PC-3 (cell line): ENCODE measurements around the gene TMEM40.

Source experiments
- EZH2 ChIP-seq: fragments of 300-600 bp; sonication (generic); IDR thresholded peaks from one replicate; pipeline ENCODE4 v1.6.1; 2017; ENCODE audit warnings: antibody characterized with exemption, mild to moderate bottlenecking, low read length; ENCODE audit not compliant: unreplicated experiment
- EZH2phosphoT487 ChIP-seq: fragments of 300-600 bp; sonication (generic); IDR thresholded peaks from 2 replicates; pipeline ENCODE4 v1.6.1; 2018; ENCODE audit warnings: mild to moderate bottlenecking, antibody characterized with exemption, low read length, borderline replicate concordance
- TF ChIP-seq, protein P1 (sequence below): fragments of 300-600 bp; sonication (generic); conservative IDR thresholded peaks from 2 replicates; pipeline ENCODE4 v1.5.1; 2017; ENCODE audit warnings: antibody characterized with exemption, low read depth, mild to moderate bottlenecking, low read length

DNA sequence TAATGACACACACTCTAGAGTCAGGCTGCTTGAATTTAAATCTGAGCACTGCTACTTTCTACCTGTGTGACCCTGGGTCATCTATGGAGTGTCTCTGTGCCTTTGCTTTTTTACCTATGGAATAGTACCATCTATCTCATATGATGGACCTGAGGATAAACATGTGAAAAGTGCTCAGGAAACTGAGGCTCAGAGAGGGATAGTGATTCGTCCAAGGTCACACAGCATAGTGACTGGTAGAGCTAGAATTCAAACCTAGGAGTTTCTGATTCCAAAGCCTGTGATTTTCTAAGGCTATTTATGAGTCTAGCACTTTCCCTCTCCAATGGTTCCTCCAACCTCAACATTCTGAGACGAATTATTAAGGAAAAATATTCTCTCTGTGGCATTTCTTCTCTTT, 63.1 kb downstream of the TMEM40 start:
- TF ChIP-seq, protein P1, sequence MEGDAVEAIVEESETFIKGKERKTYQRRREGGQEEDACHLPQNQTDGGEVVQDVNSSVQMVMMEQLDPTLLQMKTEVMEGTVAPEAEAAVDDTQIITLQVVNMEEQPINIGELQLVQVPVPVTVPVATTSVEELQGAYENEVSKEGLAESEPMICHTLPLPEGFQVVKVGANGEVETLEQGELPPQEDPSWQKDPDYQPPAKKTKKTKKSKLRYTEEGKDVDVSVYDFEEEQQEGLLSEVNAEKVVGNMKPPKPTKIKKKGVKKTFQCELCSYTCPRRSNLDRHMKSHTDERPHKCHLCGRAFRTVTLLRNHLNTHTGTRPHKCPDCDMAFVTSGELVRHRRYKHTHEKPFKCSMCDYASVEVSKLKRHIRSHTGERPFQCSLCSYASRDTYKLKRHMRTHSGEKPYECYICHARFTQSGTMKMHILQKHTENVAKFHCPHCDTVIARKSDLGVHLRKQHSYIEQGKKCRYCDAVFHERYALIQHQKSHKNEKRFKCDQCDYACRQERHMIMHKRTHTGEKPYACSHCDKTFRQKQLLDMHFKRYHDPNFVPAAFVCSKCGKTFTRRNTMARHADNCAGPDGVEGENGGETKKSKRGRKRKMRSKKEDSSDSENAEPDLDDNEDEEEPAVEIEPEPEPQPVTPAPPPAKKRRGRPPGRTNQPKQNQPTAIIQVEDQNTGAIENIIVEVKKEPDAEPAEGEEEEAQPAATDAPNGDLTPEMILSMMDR, result no peak
- TF ChIP-seq EZH2, result no peak
- no peak for TF ChIP-seq EZH2phosphoT487
